Endothelial cell (in vitro differentiated cells): ENCODE data around the gene SCRN3. TPM values are rescaled to one million over a fixed set of nuclear protein-coding genes. Genes with fewer than 3 reads are reported as not detected.

ENCODE experiments used
- DNase-seq: peaks from one replicate; pipeline ENCODE4 v3.0.0; 2021; ENCODE audit warnings: low spot score
- H3K27ac Mint-ChIP-seq: one replicate; pipeline ENCODE4 v1.8.0; 2021; ENCODE audit warnings: mixed read lengths, inconsistent platforms; ENCODE audit not compliant: unreplicated experiment
- H3K27me3 Mint-ChIP-seq: one replicate; pipeline ENCODE4 v1.8.0; 2021; ENCODE audit warnings: mild to moderate bottlenecking, moderate library complexity, mixed read lengths, inconsistent platforms; ENCODE audit not compliant: unreplicated experiment
- H3K36me3 Mint-ChIP-seq: one replicate; pipeline ENCODE4 v1.8.0; 2021; ENCODE audit warnings: mild to moderate bottlenecking, low read depth, mixed read lengths, inconsistent platforms; ENCODE audit not compliant: unreplicated experiment
- H3K4me1 Mint-ChIP-seq: one replicate; pipeline ENCODE4 v1.8.0; 2021; ENCODE audit warnings: mild to moderate bottlenecking, mixed read lengths, inconsistent platforms; ENCODE audit not compliant: unreplicated experiment
- H3K4me3 Mint-ChIP-seq: one replicate; pipeline ENCODE4 v1.8.0; 2021; ENCODE audit warnings: mild to moderate bottlenecking, mixed read lengths, inconsistent platforms; ENCODE audit not compliant: unreplicated experiment
- H3K9me3 Mint-ChIP-seq: one replicate; pipeline ENCODE4 v1.8.0; 2021; ENCODE audit warnings: mixed read lengths, inconsistent platforms; ENCODE audit not compliant: unreplicated experiment
- total RNA-seq: library from RNA; stranded (reverse); fragmentation: NEBNext Ultra II Directional; extraction: Animal tissue kit (Norgen Biotek cat#: 25700); gene quantifications from one replicate; pipeline ENCODE4 v1.2.1, GENCODE V29; 2021; ENCODE audit not compliant: unreplicated experiment
- TF ChIP-seq, protein P1 (sequence below): fragments of 200-600 bp; sonication (generic); IDR thresholded peaks from one replicate; pipeline ENCODE4 v1.5.0; 2021; ENCODE audit warnings: antibody characterized with exemption; ENCODE audit not compliant: unreplicated experiment

The SCRN3 gene
- total RNA-seq, 1 donor from 2014 or later: 21.1 TPM

DNA sequence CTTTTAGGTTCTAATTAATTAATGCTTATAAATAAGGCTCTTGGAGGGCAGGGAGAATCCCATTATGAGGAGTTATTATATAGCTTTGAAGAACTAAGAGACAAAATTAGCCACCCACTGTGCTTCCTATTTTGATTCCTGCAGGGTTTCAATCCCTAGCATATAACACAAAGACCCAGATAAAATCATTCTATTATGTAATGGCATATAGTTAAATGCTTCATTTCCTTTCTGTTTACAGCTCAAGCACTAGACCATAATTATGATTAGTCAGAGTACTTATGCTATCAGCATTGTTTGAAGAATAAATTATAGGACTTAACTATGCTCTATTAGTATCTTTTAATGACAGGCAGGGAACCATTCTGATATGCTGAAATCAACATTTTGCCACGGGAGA lies 82.2 kb downstream of the SCRN3 start:
- DNase-seq: no peak
- Mint-ChIP-seq H3K27ac (no peak overlapping the region), H3K4me1 (peaks cover 2% of the 10 kb centered on the region)

More for the DNA sequence above, 82.2 kb downstream of the SCRN3 start:
- Mint-ChIP-seq H3K4me3 (no peak overlapping the region), H3K36me3 (no peaks in the 10 kb centered on the region), H3K27me3 (no peaks in the 10 kb centered on the region), H3K9me3 (no peaks in the 10 kb centered on the region)
- TF ChIP-seq, protein P1, sequence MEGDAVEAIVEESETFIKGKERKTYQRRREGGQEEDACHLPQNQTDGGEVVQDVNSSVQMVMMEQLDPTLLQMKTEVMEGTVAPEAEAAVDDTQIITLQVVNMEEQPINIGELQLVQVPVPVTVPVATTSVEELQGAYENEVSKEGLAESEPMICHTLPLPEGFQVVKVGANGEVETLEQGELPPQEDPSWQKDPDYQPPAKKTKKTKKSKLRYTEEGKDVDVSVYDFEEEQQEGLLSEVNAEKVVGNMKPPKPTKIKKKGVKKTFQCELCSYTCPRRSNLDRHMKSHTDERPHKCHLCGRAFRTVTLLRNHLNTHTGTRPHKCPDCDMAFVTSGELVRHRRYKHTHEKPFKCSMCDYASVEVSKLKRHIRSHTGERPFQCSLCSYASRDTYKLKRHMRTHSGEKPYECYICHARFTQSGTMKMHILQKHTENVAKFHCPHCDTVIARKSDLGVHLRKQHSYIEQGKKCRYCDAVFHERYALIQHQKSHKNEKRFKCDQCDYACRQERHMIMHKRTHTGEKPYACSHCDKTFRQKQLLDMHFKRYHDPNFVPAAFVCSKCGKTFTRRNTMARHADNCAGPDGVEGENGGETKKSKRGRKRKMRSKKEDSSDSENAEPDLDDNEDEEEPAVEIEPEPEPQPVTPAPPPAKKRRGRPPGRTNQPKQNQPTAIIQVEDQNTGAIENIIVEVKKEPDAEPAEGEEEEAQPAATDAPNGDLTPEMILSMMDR: no peak

Other genes with a start within 250 kb of the SCRN3 start
- gene OLA1, start 147.2 kb upstream of the SCRN3 start, total RNA-seq: 105 TPM
- gene SP9, start 60.8 kb upstream of the SCRN3 start, total RNA-seq: 0.31 TPM
- 1.7 TPM for gene GPR155, start 91.3 kb downstream of the SCRN3 start, total RNA-seq
- gene WIPF1, start 202.1 kb downstream of the SCRN3 start, total RNA-seq: 62.8 TPM